ENCODE results near the gene TLNRD1. TPM values are rescaled to one million over a fixed set of nuclear protein-coding genes. Genes with fewer than 3 reads are reported as not detected.

Gene TLNRD1
- total RNA-seq, 2 experiments from 2014 or later = 28.6 to 34.2 TPM

DNA sequence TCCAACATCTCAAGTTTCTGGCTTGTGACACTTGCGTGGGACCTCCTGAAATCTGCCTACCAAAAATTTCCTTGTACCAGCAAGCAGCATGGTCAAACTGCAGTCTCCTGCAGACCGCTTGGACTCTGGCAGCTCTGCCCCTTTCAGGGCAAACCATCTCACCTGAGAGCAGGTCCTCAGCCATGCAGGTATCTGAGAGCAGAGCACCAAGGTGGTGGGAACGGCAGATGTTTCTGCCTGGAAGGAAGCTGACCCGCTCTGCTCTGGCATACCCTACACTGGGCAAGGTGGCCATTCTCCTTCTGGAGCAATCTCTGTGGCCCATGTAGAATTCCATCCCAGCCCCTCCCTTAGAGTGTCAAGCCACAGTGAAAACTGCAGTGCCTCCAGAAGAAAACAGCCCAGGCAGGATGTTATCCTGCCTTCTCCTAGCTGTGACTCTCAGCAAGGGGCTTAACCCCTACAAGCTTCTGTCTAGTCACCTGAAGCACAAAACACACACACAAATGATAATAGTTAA is 32.7 kb upstream of the TLNRD1 start:
- H3K36me3 Mint-ChIP-seq (ENCODE audit: low read depth) = peaks cover 32% of the 10 kb centered on the region
- H3K27ac Mint-ChIP-seq = no peak overlapping the region
- H3K9me3 Mint-ChIP-seq = peaks cover 6% of the 10 kb centered on the region
- DNase-seq = no peak
- ChIA-PET POLR2A (no interaction called here), CTCF (interaction anchor here (0.8 to 1.7 kb wide), 6 partner anchors 9 to 508 kb away, joined by 3 to 4 read pairs (median 3); no protein-coding TSS in a partner anchor)
- H3K27me3 Mint-ChIP-seq = no peaks in the 10 kb centered on the region
- H3K4me1 Mint-ChIP-seq = peaks cover 2% of the 10 kb centered on the region
- H3K4me3 Mint-ChIP-seq = no peak overlapping the region

DNA sequence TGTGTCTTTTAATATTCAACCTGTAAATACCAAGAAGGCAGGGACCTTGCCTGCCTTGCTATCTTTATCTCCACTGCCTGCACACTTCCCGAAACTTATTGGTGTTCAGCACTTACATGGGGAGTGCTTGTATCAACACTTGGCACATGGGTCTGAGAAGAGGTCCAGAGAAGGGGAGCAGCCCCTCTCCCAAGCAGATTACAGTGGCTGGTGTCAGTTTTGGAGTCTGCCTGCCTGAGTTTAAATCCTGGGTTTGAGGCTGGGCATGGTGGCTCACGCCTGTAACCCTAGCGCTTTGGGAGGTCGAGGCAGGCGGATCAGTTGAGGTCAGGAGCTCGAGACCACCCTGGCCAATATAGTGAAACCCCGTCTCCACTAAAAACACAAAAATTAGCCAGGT is 31.4 kb upstream of the TLNRD1 start:
- no peak overlapping the region for H3K4me3 Mint-ChIP-seq
- ChIA-PET POLR2A (no interaction called here), CTCF (interaction anchor here (0.6 to 1.7 kb wide), 10 partner anchors 8 to 513 kb away, joined by 3 to 6 read pairs (median 3); no protein-coding TSS in a partner anchor)
- H3K27me3 Mint-ChIP-seq = no peaks in the 10 kb centered on the region
- peaks cover 21% of the 10 kb centered on the region for H3K36me3 Mint-ChIP-seq (ENCODE audit: low read depth)
- no peak overlapping the region for H3K27ac Mint-ChIP-seq
- no peak for DNase-seq
- H3K9me3 Mint-ChIP-seq = peaks cover 5% of the 10 kb centered on the region
- no peaks in the 10 kb centered on the region for H3K4me1 Mint-ChIP-seq

DNA sequence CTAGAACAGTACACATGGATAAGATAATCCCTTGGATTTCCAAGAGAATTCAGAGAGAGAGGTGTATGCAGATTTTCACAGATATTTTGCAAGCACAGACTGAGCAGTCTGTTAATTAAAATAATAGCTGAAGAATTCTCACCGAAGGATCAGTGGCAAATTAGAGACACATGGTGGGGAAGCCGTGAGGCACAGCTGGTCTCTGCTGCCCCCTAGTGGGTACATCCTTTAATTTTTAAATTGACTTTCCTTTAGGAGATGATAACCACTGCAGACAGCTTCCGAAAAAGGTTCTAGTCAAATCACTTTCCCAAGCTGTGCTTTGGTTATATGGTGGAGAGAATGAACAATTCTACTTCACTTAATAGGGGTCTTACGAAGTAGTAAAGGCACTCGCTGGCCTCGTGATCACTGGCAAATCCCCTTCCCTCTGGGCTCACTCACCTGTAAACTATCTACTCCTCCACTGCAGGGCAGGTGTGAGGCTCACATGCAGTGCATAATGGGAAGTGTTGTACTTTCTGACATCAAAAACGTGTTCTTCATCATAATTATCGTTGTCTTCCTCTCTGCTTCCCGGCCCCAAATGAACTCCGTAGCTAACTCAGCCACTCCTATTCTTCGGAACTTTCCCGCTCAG is 30.6 kb upstream of the TLNRD1 start:
- H3K27me3 Mint-ChIP-seq = no peaks in the 10 kb centered on the region
- ChIA-PET POLR2A (no interaction called here), CTCF (interaction anchor here (0.6 to 1.5 kb wide), 9 partner anchors 9 to 488 kb away, joined by 3 to 6 read pairs (median 3); partner anchors contain the start of gene CEMIP)

DNA sequence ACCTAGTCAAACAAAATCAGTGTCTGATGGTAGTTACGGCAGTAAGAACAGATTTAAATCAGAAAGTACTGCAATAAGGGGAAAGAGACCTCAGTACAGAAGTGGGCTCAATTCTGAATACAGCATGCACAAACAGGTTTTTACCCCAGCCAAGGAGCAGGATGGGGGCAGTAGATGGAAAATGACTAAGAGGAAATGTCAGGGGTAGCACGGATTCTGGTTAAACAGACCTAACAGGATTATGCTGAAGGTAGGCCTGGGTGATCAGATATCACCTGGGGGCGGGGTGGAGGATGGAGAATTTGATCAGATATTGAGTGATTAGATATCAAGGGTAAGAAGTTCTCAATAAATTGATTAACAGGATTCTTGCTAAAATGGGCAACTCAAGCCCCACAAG is 30.1 kb upstream of the TLNRD1 start:
- no peaks in the 10 kb centered on the region for H3K27me3 Mint-ChIP-seq
- no peak overlapping the region for H3K4me3 Mint-ChIP-seq
- CTCF ChIA-PET = interaction anchor here (1.0 to 1.5 kb wide), 8 partner anchors 9 to 191 kb away, joined by 3 to 6 read pairs (median 4); partner anchors contain the start of gene CEMIP
- peaks cover under 1% of the 10 kb centered on the region for H3K9me3 Mint-ChIP-seq
- no peak overlapping the region for H3K27ac Mint-ChIP-seq
- peaks cover 10% of the 10 kb centered on the region for H3K4me1 Mint-ChIP-seq
- H3K36me3 Mint-ChIP-seq (ENCODE audit: low read depth) = peaks cover 10% of the 10 kb centered on the region
- POLR2A ChIA-PET = no interaction called here
- no peak for DNase-seq

More for the DNA sequence above, 30.6 kb upstream of the TLNRD1 start:
- peak; percentile 73 for DNase-seq
- Mint-ChIP-seq H3K4me3 (no peak overlapping the region), H3K9me3 (peaks cover 3% of the 10 kb centered on the region), H3K4me1 (peaks cover 4% of the 10 kb centered on the region), H3K36me3 (ENCODE audit: low read depth) (peaks cover 13% of the 10 kb centered on the region), H3K27ac (no peak overlapping the region)

DNA sequence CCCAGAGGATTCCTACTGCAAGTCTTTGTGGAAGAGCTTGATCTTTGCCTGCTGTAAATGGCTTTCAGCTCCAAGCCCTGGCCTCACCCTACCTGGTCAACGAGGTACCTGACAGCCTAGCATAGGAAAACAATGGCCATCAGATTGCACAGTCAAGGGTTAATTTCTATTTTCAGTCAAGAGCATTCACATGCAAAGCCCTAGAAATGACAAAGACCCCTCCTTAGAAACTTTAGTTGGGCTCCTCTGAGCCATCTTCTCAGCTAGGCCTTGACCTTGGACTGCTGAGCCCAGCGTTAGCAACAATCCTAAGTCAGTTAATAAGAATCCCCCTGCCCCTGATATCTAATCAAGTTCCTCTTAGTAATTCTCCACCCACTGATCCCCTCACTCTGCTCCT is 29.6 kb upstream of the TLNRD1 start:
- Mint-ChIP-seq H3K36me3 (ENCODE audit: low read depth) (peaks cover 9% of the 10 kb centered on the region), H3K9me3 (no peaks in the 10 kb centered on the region), H3K4me1 (peaks cover 12% of the 10 kb centered on the region), H3K27ac (no peak overlapping the region), H3K27me3 (no peaks in the 10 kb centered on the region), H3K4me3 (no peak overlapping the region)
- CTCF ChIA-PET = interaction anchor here (1.0 to 1.5 kb wide), 3 partner anchors 12 to 191 kb away, joined by 3 to 4 read pairs (median 3); partner anchors contain the start of gene CEMIP
- POLR2A ChIA-PET = no interaction called here
- no peak for DNase-seq

DNA sequence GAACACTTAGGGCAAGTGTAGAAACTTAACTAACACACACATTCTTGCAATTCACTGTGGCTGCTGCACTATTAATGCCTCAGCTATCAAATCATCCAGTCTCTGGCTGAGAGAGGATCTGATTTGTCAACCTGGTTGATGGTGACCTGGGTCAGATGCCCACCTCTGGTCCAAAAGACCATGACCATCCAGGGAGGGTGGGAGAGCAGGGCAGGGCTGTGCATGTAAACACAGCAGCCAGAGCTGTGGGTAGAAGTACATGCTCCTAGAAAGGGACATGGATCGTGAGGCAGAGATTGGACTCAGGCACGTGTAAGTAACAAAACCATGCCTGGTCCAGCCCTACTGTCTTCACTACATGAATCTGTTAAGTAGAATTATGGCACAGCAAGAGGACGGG is 28.4 kb upstream of the TLNRD1 start:
- no peak for DNase-seq
- ChIA-PET POLR2A (no interaction called here), CTCF (no interaction called here)
- H3K27me3 Mint-ChIP-seq = no peaks in the 10 kb centered on the region
- H3K27ac Mint-ChIP-seq = peak overlapping the region; percentile 38
- H3K9me3 Mint-ChIP-seq = no peaks in the 10 kb centered on the region
- H3K4me3 Mint-ChIP-seq = no peak overlapping the region
- peaks cover 7% of the 10 kb centered on the region for H3K36me3 Mint-ChIP-seq (ENCODE audit: low read depth)
- peaks cover 23% of the 10 kb centered on the region for H3K4me1 Mint-ChIP-seq

DNA sequence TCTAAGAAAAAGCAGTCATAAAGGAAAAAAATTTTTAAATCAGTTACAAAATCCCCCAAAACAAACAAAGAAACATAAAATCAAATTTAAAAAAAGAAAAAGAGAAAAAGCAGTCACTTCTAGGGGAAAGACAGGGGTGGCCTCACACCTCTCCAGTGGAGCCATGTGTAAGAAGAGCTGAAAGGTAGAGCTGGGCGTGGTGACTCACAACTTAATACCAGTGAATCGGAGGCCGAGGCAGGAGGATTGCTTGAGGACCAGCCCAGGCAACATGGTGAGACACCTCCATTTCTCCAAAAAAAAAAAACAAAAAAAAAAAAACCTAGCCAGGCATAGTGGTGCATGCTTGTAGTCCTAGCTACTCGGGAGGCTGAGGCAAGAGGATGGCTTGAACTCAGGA is 25.8 kb upstream of the TLNRD1 start:
- Mint-ChIP-seq H3K36me3 (ENCODE audit: low read depth) (peaks cover 29% of the 10 kb centered on the region), H3K27ac (no peak overlapping the region), H3K4me3 (no peak overlapping the region), H3K4me1 (peaks cover 46% of the 10 kb centered on the region), H3K9me3 (no peaks in the 10 kb centered on the region), H3K27me3 (no peaks in the 10 kb centered on the region)
- DNase-seq = no peak
- ChIA-PET CTCF (interaction anchor here (0.6 to 1.1 kb wide), 2 partner anchors 40 to 292 kb away, joined by 3 to 4 read pairs; no protein-coding TSS in a partner anchor), POLR2A (no interaction called here)

DNA sequence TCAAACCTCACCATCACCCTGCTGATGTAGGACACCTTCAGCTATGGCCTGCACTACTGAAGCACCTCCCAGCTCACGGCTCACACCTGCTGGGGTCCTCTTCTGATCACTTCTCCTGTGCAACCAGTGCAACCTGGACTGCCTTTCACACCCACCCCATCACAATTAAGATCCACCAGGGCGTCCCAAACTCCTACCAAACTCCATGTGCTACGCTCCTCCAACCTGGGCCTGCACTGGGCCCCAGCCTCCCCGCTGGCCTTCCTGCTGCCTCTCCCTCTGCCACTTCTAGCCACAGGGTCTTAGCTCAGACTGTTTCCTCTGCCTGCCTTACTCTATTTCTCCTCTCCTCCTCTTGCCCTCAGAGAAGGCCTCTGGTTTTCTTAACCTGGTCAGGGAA is 23.9 kb upstream of the TLNRD1 start:
- Mint-ChIP-seq H3K9me3 (no peaks in the 10 kb centered on the region), H3K4me1 (peaks cover 47% of the 10 kb centered on the region), H3K27me3 (no peaks in the 10 kb centered on the region), H3K4me3 (no peak overlapping the region), H3K27ac (peak overlapping the region; percentile 51), H3K36me3 (ENCODE audit: low read depth) (peaks cover 35% of the 10 kb centered on the region)
- CTCF ChIA-PET = interaction anchor here (1.2 to 1.6 kb wide), 2 partner anchors 8 to 289 kb away, joined by 3 to 7 read pairs; no protein-coding TSS in a partner anchor
- POLR2A ChIA-PET = no interaction called here
- DNase-seq = no peak

DNA sequence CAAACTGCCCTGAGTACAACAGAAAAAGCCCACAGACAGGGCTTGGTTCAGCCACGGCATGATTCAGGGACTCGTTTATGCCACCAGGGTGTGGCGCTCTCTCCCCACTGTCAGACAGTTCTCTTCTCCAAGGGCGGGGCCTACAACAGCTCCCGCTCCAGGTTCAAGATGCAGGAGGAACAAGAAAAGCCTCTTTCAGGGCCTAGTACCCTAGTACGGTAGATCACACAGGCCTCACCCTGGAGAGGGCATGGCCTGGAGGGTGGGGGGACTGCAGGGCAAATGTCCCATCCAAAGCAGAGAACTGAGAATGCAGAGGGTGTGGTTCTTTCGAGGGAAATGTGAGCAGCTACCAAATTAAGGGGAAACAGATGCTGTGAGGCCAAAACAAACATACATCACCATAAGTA is 23.1 kb upstream of the TLNRD1 start:
- CTCF ChIA-PET = interaction anchor here (0.6 to 1.6 kb wide), 5 partner anchors 9 to 288 kb away, joined by 3 to 7 read pairs (median 5); no protein-coding TSS in a partner anchor
- Mint-ChIP-seq H3K4me3 (no peak overlapping the region), H3K9me3 (no peaks in the 10 kb centered on the region), H3K4me1 (peaks cover 55% of the 10 kb centered on the region), H3K36me3 (ENCODE audit: low read depth) (peaks cover 43% of the 10 kb centered on the region), H3K27ac (no peak overlapping the region), H3K27me3 (no peaks in the 10 kb centered on the region)
- POLR2A ChIA-PET = no interaction called here
- peak; percentile 49 for DNase-seq

DNA sequence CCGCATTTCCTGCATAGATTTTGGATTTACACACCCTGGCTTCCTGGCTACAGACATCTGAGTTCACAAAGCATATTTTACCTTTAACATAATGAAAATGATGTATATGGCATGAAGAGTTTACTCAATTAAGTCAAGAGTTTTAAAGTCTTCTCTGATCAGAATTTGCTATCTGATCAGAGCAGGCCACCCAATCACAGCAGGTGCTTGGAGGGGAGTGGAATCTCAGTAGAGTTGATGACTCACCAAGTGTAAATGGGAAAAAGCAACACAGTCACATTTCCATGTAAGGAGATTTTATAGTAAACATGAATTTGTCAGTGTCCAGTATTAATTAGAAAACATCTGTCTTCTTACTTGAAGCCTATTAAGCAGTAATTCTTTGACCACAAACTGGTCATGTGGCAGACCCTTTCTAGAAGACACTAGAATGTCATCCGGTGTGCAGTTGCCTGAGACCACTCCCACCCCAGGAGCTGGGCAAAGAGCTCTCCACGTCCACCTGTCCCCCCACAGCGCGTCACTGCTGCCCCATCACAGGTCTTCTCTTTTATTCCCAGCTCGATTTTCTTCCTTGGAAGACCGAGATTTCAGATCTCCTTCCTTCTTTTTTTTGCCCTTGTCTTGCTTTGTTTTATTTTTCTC is 21.9 kb upstream of the TLNRD1 start:
- Mint-ChIP-seq H3K4me3 (no peak overlapping the region), H3K27ac (no peak overlapping the region), H3K9me3 (no peaks in the 10 kb centered on the region), H3K36me3 (ENCODE audit: low read depth) (peaks cover 50% of the 10 kb centered on the region), H3K4me1 (peaks cover 61% of the 10 kb centered on the region), H3K27me3 (no peaks in the 10 kb centered on the region)
- ChIA-PET CTCF (interaction anchor here (1.6 to 1.7 kb wide), 2 partner anchors 9 to 287 kb away, joined by 6 to 7 read pairs; no protein-coding TSS in a partner anchor), POLR2A (no interaction called here)
- DNase-seq = no peak

DNA sequence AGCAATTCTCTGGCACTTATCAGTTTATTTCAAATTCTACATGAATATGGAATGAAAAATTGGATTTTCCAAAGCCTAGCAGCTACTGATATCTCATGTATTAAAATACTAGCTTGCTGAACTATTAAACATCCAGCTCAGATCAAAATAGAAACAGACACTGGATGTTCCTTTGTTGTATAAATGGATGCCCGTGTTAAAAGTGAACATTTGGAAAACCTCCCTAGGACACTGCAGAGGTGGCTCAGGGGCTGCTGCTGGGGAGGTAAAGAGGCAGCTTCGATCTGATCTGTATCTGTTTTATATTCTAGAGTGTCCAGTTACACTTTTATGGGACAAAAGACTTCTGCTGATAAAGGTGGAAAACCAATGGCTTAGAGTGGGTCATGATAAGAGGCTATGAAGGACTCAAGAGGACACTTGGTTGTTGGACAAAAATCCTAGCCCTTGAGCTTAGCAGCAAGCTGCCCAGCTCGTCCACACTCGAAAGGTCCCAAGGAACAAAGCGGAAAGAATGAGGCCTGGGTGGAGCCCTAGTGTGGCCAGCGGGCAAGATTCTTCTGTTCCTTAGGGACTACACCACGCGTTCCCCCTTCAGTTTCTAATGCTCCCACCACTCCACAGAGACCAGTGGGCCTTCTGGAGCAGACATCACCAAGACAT is 21.1 kb upstream of the TLNRD1 start:
- Mint-ChIP-seq H3K27ac (no peak overlapping the region), H3K36me3 (ENCODE audit: low read depth) (peaks cover 55% of the 10 kb centered on the region), H3K4me1 (peaks cover 68% of the 10 kb centered on the region), H3K4me3 (no peak overlapping the region), H3K9me3 (no peaks in the 10 kb centered on the region), H3K27me3 (no peaks in the 10 kb centered on the region)
- ChIA-PET CTCF (interaction anchor here (1.6 to 1.7 kb wide), 2 partner anchors 10 to 286 kb away, joined by 6 to 7 read pairs; no protein-coding TSS in a partner anchor), POLR2A (no interaction called here)
- no peak for DNase-seq

DNA sequence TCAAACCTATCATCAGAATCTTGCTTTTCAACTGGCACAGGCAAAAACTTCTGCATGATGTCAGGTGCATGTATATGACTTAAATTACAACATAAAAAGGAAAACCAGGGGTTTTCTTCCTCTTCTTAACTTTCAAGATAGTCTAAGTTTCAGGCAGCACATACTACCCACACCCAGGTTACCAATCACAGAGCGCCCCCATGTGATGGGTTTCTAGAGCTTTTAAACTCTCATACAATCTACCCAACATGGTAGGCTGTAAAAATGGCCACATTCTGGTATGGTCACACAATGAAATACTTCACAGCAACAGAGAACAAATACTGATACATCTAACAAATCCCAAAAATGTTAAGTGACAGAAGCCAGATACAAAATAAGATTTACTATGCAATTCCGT is 18.5 kb upstream of the TLNRD1 start:
- no peaks in the 10 kb centered on the region for H3K9me3 Mint-ChIP-seq
- peak overlapping the region; percentile 1 for H3K27ac Mint-ChIP-seq
- DNase-seq = no peak
- peaks cover 61% of the 10 kb centered on the region for H3K36me3 Mint-ChIP-seq (ENCODE audit: low read depth)
- ChIA-PET POLR2A (no interaction called here), CTCF (interaction anchor here (1.0 kb wide), 1 partner anchor 11 kb away, joined by 3 read pairs; no protein-coding TSS in a partner anchor)
- H3K4me1 Mint-ChIP-seq = peaks cover 65% of the 10 kb centered on the region
- H3K27me3 Mint-ChIP-seq = no peaks in the 10 kb centered on the region
- H3K4me3 Mint-ChIP-seq = no peak overlapping the region

All from activated CD4-positive, alpha-beta T cell treated with anti-CD3 and anti-CD28 coated beads, Interleukin-2, amount 10 ng/mL, durations not matched to agents 7 days and 5 days (primary cell).